ENCODE results near the gene PPP2R5A.
"Not testable (repeated sequence)": the region's sequence is repeated elsewhere in the genome, so short reads cannot be mapped to it uniquely, and the experiment has no call there.

The PPP2R5A gene

DNA sequence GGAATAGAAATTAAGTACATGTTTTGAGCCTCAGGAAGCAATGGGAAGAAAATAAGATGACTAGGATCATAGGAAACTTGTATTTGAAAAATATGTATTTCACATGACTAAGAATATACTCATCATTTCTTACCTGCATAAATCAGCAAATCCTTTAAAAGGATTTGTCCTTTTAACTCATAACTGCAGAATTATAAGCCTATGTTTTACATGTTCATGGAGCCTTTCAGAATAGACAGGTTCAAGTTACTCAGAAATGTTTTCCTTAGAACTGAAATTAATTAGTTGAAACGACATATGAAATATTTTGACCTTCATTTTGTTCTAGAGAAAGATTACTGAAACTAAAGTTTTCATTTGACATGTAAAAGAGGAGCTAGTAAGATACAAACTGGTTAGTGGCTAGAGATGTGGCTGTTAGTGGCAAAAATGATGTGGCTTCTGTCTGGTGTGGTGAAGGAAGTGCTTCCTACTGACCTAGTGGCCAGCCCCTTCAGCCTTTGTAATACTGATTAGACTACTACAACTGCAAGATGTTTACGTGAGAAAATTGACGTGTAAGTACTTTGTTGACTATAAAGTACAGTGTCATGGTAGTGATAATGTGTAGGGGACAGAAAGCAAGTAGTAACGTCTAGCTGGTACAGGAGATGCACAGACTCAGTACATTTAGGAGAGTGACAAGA lies 74.7 kb downstream of the PPP2R5A start:
- DNase-seq = no peak

DNA sequence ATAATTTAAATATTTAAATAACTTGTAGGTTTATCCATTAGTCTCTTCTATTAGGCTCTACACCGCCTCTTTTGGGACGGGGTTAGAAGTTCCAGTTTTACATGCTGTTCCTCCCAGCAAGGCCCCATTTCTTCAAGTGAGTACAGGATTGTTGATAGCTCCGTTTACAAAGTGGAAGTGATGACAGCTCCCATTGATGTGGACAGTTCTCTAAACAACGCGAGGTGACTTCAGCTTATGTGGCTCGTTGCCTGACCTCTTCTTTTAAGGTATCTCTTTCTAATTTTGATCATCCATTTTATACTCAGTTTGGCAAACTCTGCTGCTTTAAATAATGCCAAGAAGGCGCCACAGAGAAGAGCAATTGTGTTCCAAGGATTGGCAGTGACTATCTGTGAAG lies 79.8 kb downstream of the PPP2R5A start:
- DNase-seq = no peak

DNA sequence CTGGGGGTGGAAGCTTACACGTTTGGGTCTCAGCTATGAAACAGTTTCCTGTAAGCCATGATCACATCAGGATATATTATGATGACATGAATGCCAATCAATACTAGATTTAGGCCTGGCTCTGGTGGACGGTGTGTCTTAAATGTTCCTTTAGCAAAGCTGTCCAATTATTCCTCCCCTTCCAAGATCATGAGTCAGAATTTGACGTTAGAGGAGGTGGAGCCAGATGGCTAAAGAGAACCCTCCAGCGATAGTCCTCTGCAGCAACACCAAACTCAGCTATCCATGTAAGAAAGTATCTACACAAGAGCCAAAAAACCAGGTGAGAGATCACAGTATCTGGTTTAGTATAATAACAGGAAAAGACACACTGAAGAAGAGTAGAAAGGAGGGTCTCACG lies 81.7 kb downstream of the PPP2R5A start:
- DNase-seq = no peak

DNA sequence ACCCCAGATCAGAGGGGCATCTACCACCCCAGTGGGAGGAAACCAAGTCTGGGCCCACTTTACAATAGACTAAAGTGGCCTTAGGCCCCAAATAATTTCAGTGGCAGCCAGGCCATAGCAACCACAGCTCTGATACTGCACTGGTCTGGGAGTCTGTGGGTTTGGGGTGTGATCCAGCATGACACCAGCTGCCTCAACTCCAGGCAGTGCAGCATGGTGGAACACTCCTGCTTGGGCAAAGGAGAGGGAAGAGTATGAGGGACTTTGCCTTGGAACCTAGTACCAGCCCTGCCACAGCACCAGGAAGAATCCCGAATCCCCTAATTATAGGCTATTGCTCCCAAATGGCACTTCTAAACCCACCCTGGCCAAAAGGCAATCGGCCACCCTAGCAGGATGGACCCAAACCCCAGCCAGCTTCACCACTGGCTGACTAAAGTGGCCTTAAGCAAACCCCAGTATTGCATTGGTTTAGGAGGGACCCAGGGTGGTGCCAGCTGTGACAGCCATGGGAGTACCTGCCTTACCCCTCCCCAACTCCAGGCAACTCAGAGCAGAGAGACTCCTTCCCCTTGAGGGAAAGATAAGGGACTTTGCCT lies 82.4 kb downstream of the PPP2R5A start:
- no peak for DNase-seq

DNA sequence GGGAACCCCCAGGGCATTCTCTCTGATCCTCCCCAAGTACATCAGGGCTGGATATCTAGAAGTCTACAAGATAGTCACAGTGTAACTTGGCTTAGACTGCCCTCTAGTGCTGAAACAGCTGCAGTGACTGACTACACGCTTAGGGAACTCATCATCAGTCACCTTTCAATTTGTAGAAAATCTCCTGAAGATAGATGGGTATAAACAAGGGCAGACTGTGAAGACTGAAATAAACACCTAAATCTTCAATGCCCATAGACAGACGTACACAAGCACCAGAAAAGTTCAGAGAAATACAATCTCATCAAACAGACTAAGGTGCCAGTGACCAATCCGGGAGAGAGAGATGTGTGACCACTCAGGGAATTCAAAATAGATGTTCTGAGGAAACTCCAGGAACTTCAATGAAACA lies 82.9 kb downstream of the PPP2R5A start:
- no peak for DNase-seq

DNA sequence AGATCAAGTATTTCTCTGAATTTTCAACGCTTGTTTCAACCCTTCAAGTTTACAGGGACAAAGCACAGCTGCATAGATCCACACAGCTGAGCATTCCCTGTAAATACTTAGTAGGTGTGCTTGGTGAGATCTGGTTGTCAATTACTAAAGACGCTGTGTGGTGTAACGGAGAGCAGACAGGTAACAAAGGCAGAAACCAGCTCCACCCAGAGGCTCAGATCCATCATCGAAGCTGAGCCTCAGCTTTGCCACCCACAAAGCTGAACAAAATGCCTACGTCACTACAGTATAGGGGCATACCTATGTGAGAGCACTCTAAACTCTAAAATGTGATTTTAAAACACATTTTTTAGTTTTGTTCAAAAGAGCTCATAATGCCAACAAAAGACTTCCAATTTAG lies 90.8 kb downstream of the PPP2R5A start:
- DNase-seq = no peak

DNA sequence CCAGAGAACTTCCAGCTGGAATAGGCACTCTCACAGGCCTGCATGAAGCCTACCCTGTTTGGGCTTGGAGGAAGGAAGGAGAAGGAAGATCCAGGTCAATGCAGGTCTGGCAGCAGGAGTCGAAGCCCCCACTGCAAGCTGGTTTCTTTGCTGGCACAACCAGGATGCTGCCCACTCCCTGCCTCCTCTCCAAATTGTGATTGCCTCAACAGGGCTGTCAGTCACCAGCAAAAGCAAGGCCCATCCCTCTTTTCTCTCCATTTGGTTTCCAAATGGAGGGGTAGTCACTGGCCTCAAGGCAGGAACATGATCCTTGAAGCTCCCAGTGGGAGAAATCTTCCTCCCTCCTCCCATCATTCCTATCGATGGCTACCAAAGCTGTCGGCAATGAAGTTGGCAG lies 92.4 kb downstream of the PPP2R5A start:
- DNase-seq = no peak

DNA sequence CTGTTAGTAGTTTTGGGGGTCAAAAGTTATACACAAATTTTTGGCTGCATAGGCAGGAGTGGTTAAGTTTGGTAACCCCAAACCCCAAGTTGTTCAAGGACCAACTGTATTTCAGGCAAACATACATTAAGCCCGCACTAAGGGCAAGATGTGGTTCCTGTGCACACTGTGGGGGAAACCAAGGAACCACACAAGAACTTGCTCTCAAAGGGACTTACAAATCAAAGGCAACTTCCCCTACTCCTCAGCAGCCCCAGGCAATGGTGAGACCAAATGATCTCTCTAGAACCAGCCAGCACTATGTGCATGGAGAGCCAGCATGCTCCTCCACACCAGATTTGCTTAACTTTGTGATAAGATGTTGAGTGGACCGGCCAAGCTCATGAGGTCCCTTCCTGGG lies 94.2 kb downstream of the PPP2R5A start:
- no peak for DNase-seq

DNA sequence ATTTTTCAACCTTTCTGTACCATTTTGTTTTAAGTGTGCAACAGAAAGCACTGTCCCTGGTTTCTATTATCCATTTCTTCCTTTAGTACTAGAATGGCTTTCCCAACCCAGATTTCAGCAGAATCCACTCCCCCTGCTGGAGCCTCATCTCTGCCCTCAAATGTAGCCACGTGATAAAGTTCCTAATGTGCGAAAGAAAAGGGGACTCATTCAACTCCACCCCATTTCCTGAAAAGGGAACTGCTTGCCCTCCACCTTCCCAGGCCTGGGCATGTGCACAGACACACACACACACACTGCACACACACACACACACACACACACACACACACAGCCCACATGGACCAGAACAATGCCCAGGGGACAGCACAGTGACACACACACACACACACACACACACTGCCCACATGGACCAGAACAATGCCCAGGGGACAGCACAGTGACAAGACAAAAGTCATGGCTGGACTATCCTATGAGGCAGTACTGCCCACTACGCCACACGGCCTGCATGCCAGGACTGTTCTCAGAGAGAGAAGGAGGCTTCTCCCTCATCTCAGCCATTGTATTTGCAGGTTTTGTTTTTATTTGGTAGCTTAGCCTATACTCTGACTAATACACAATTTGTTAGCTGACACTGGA lies 96.3 kb downstream of the PPP2R5A start:
- no peak for DNase-seq

DNA sequence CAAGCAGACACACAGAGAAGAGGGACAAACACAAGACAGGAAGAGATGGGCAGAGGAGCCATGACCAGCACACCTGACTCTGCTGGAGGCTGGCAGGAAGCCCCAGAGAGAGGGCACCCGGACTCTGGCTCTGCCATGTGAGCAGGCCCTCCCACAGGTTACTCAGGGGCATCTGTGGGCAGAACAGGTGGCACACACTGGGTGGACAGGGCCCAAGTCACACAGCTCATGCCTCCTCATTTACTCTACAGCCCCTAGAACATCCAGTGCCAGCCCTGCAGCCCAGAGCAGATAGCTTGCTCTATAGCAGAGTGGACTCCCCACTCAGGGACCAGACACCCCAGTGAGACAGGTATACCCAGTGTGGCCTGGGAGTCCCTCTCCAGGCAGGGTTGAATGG lies 100.8 kb downstream of the PPP2R5A start:
- DNase-seq = no peak

DNA sequence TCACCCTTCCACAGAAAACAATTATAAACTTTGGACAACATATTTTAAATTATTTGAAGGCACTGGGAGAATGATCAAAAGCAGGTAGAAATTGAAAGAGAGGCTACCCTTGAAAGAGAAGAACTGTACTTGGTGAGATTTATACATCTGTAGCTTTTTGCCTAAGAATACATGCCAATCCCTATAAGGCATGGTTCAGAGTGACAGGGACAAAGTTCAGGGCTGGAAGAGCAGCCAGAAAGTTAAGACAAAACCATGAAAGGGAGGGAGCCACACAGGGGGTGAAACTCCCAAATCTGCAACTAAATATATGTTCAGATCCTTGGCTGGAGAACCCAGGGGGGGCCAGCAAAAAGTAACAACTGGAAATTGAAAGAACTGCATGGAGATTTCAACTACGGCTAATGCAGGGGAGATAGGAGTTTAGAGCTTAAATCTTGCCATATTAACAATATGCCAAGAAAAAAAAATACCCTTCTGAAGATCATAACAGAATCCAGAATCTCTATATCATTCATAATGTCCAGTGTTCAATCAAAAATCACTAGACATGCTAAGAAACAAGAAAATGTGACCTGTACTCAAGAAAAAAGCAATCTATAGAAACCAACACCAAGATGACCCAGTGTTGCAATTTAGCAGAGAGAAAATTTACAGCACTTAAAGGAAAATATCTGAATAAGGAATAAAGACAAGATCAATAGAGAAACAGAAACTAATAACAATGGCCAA lies 103.9 kb downstream of the PPP2R5A start:
- DNase-seq = no peak

DNA sequence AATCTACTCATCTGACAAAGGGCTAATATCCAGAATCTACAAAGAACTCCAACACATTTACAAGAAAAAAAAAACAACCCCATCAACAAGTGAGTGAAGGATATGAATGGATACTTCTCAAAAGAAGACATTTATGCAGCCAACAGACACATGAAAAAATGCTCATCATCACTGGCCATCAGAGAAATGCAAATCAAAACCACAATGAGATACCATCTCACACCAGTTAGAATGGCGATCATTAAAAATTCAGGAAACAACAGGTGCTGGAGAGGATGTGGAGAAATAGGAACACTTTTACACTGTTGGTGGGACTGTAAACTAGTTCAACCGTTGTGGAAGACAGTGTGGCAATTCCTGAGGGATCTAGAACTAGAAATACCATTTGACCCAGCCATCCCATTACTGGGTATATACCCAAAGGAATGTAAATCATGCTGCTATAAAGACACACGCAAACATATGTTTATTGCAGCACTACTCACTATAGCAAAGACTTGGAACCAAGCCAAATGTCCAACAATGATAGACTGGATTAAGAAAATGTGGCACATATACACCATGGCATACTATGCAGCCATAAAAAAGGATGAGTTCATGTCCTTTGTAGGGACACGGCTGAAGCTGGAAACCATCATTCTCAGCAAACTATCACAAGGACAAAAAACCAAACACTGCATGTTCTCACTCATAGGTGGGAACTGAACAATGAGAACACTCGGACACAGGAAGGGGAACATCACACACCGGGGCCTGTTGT lies 110.6 kb downstream of the PPP2R5A start:
- not testable (repeated sequence) for DNase-seq

DNA sequence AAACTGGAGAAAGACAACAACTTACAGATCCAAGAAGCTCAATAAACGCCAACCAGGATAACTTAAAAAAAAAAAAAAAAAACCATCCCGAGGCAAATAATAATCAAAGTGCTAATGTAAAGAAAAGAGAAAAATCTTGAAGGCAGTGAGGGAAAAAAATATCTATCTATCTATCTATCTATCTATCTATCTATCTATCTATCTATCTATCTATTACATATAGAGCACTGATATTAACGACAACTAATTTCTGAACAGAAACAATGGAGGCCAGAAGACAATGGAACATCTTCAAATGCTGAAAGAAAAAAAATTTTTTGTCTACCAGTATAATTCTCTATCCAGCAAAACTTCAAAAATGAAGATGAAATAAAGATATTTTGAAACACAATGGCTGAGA lies 111.4 kb downstream of the PPP2R5A start:
- no peak for DNase-seq

DNA sequence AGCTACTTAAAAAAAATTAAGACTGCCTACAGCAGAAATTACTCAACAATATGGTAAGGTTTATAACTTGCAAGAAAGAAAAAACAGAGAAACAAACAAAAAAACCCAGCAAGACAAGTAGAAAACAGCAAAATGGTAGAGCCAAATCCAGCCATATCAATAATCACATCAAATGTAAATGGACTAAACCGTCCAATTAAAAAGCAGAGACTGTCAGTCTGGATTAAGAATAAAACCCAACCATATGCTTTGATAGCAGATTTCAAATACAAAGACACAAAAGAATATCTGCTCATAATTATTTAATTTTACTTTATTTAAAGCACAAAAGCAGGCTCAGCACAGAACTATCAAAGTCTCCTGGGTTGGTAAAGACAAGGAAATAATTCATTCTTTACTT lies 112.0 kb downstream of the PPP2R5A start:
- no peak for DNase-seq

DNA sequence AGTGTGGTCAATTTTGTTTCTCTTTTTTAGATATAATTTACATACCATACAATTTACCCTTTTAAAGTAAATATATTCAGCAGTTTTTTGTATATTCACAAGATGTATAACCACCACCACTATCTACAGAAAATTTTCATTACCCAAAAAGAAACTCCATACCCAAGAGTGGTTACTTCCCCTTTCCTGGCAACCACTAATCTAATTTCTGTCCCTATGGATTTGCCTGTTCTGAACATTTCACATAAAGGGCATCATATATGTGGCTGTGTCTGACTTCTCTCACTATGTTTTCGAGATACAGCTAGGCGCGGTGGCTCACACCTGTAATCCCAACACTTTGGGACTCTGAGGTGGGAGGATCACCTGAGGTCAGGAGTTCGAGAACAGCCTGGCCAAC lies 115.8 kb downstream of the PPP2R5A start:
- no peak for DNase-seq

DNA sequence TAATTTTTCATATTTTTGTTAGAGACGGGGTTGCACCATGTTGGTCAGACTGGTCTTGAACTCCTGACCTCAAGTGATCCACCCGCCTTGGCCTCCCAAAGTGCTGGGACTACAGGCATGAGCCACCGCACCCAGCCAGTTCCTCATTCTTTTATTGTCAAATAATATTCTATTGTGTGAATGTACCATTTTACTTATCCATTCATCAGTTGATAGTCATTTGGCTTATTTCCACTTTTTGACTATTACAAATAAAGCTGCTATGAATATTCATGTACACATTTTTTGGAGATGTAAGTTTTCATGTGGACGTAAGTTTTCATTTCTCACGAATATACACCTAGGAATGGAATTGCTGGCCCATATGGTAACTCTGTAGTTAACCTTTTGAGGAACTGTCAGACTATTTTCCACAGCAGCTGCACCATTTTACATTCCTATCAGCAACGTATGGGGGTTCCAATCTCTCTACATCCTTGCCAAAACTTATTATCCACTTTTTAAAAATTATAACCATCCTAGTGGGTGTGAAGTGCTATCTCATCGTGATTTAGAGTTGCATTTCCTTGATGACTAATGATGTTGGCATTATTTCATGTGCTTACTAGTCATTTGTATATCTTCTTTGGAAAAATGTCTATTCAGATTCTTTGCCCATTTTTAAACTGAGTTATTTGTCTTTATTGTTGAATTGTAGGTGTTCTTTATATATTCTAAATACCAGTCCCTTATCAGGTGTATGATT lies 116.8 kb downstream of the PPP2R5A start:
- DNase-seq = no peak

DNA sequence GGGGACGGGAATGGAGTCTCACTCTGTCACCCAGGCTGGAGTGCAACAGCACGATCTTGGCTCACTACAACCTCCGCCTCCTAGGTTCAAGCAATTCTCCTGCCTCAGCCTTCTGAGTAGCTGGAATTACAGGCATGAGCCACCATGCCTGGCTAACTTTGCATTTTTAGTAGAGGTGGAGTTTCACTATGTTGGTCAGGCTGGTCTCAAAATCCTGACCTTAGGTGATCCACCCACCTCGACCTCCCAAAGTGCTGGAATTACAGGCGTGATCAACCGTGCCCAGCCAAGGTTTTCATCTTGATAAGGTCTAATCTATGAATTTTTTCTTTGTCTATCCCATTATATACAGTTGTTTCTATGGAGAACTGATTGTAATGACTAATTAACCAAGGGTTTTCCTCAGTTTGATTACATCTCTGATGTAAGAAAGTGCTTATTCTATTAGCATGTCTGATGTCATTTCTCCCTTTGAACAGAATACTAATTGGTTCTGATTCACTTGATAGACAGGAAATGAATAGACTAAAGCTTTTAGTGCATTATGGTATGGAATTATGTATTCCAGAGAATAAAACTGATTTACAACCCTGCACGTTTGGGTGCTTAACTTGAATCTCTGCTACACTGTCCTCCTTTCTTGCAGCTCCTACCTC lies 117.6 kb downstream of the PPP2R5A start:
- DNase-seq = no peak

DNA sequence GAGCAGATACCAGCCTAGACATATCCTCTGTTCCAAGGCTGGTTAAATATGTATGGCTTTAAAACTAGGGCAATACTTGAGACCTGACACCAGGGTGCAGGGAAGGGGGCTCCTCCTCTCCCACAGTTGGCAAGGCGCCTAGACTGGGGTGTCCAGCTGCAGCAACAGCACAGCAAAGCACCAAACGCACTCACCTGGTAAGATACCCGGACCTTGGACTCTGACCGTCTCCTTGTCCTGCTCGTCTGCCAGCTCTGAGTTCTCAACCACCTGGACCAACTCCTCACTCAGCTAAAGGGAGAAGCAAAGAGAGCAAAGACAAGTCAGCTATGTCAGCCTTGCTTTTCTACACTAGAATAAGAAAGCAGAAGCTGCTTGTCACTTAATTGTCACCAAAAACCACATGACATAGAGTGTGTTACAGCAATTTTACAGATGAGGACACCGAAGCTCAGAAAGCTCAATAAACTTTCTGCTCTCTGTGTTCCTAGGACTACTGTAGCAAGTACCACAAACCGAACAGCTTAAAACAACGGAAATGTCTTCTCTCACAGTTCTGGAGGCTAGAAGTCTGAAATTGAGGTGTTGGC lies 125.1 kb downstream of the PPP2R5A start:
- DNase-seq = no peak
